HepG2 (cell line): ENCODE measurements around the gene TOP3B. TPM values are rescaled to one million over a fixed set of nuclear protein-coding genes. Genes with fewer than 3 reads are reported as not detected.

Experiments used
- ATAC-seq: fragments of 200-7000 bp; cut with Tn5 transposase; 3 replicates; pipeline ENCODE4 v1.9.1; 2020; ENCODE audit warnings: mild to moderate bottlenecking, moderate library complexity
- BruUV-seq: library from RNA; stranded (reverse); fragments of 400-500 nt; replicated peaks from 2 replicates; lab custom pipeline; 2021; lab: Mats Ljungman, UMichigan
- CTCF ChIA-PET: fragments of 300-600 bp; formaldehyde crosslinking; extraction: SDS; loops from one replicate; lab custom pipeline; 2021; ENCODE audit warnings: low total read pairs, inconsistent platforms, low intra/inter-chr PET ratio; lab: Yijun Ruan, JAX
- POLR2A ChIA-PET: fragments of 350-600 bp; sonication (Branson Sonifier 250); formaldehyde crosslinking; loops from one replicate; lab custom pipeline; 2020; ENCODE audit warnings: antibody characterized with exemption, inconsistent platforms; lab: Yijun Ruan, JAX
- DNase-seq: peaks from one replicate; pipeline ENCODE4 v3.0.0-alpha.2; 2015; ENCODE audit warnings: low spot score
- FAIRE-seq: peaks from 3 replicates; lab custom pipeline; 2011; peaks lifted over from hg19 to GRCh38; lab: Jason Lieb, UNC
- H2AFZ ChIP-seq: one replicate; pipeline ENCODE4 v1.6.1; 2011; ENCODE audit warnings: low read length, inconsistent platforms
- H3K27ac ChIP-seq: fragments of 300-600 bp; 3 replicates; pipeline ENCODE4 v1.8.0; 2011; ENCODE audit warnings: mixed run types, mild to moderate bottlenecking, mixed read lengths, low read length, inconsistent platforms; ENCODE audit not compliant: insufficient read depth; ENCODE audit errors: extremely low read length
- H3K27me3 ChIP-seq, 2 experiments: fragments of 200-600 bp in 1 of 2; 2 replicates in 1 of 2; 3 replicates in 1 of 2; pipeline versions ENCODE4 v1.6.0 to v1.8.0; 2011; ENCODE audit warnings: low read length in 2 of 2, mild to moderate bottlenecking in 2 of 2, moderate library complexity in 2 of 2, inconsistent platforms in 1 of 2; ENCODE audit not compliant: insufficient read depth in 2 of 2, control insufficient read depth in 1 of 2
- H3K36me3 ChIP-seq, 2 experiments: fragments of 200-600 bp in 1 of 2; replicated peaks in 1 of 2; 2 replicates in 1 of 2; 3 replicates in 1 of 2; pipeline versions ENCODE4 v1.5.1 to v1.8.0; 2011; ENCODE audit warnings: low read length in 2 of 2, inconsistent platforms in 1 of 2; ENCODE audit not compliant: insufficient read depth in 2 of 2, control insufficient read depth in 1 of 2
- H3K4me1 ChIP-seq: 2 replicates; pipeline ENCODE4 v1.5.1; 2012; ENCODE audit warnings: low read length, inconsistent platforms; ENCODE audit not compliant: insufficient read depth
- H3K4me2 ChIP-seq: 2 replicates; pipeline ENCODE4 v1.6.0; 2011; ENCODE audit warnings: low read depth, low read length, inconsistent platforms
- H3K4me3 ChIP-seq, 3 experiments: fragments of 200-600 bp in 1 of 3; sonication (generic), shearing (Covaris generic) in 1 of 3; replicated peaks in 1 of 3; 2 replicates each; pipeline ENCODE4 v1.5.1; 2011 to 2016; ENCODE audit warnings: low read length in 3 of 3, inconsistent platforms in 2 of 3, low read depth in 2 of 3, mild to moderate bottlenecking in 2 of 3, control low read depth in 1 of 3, mixed read lengths in 1 of 3; ENCODE audit not compliant: insufficient read depth in 1 of 3
- H3K79me2 ChIP-seq: one replicate; pipeline ENCODE4 v1.6.1; 2011; ENCODE audit warnings: low read length, inconsistent platforms; ENCODE audit not compliant: insufficient read depth
- H3K9ac ChIP-seq: 2 replicates; pipeline ENCODE4 v1.6.0; 2011; ENCODE audit warnings: mild to moderate bottlenecking, low read depth, low read length, inconsistent platforms; ENCODE audit not compliant: insufficient read depth
- H3K9me3 ChIP-seq: 2 replicates; pipeline ENCODE4 v1.5.1; 2012; ENCODE audit warnings: mild to moderate bottlenecking, low read length
- H4K20me1 ChIP-seq: 2 replicates; pipeline ENCODE4 v1.6.0; 2011; ENCODE audit warnings: inconsistent platforms, mild to moderate bottlenecking, low read length, moderate library complexity; ENCODE audit not compliant: insufficient read depth
- CHD2 ChIP-seq: IDR thresholded peaks from 2 replicates; pipeline ENCODE4 v1.6.1; 2011; ENCODE audit warnings: low read depth, low read length, improper control_type of control experiment
- DRAP1 ChIP-seq: IDR thresholded peaks from 2 replicates; pipeline ENCODE4 v1.6.1; 2016; ENCODE audit warnings: missing genetic modification reagents, missing compliant biosample characterization
- ETS1 ChIP-seq: sonication (generic); formaldehyde crosslinking; IDR thresholded peaks from 2 replicates; pipeline ENCODE4 v1.4.0; 2020; ENCODE audit warnings: missing genetic modification reagents
- GPN1 ChIP-seq: sonication (generic); formaldehyde crosslinking; IDR thresholded peaks from 2 replicates; pipeline ENCODE4 v1.5.1; 2020; ENCODE audit warnings: missing genetic modification reagents, borderline replicate concordance
- MTA1 ChIP-seq: sonication (generic); formaldehyde crosslinking; IDR thresholded peaks from 2 replicates; pipeline ENCODE4 v1.4.0; 2020; ENCODE audit warnings: missing genetic modification reagents, mild to moderate bottlenecking, borderline replicate concordance
- RORA ChIP-seq: sonication (generic); formaldehyde crosslinking; IDR thresholded peaks from 2 replicates; pipeline ENCODE4 v1.5.0; 2020; ENCODE audit warnings: mild to moderate bottlenecking, missing genetic modification reagents, moderate library complexity
- SMAD1 ChIP-seq: sonication (generic); formaldehyde crosslinking; IDR thresholded peaks from 2 replicates; pipeline ENCODE4 v1.4.0; 2020; ENCODE audit warnings: missing genetic modification reagents, low read depth, mild to moderate bottlenecking, borderline replicate concordance
- STAT6 ChIP-seq: sonication (generic); formaldehyde crosslinking; IDR thresholded peaks from 2 replicates; pipeline ENCODE4 v1.4.0; 2020; ENCODE audit warnings: missing genetic modification reagents, mild to moderate bottlenecking, borderline replicate concordance
- U2AF2 ChIP-seq: fragments of 200-400 bp; formaldehyde crosslinking; IDR thresholded peaks from 2 replicates; pipeline ENCODE4 v1.6.1; 2017; ENCODE audit warnings: low read depth, mild to moderate bottlenecking, low read length
- ZHX1 ChIP-seq: sonication (generic); formaldehyde crosslinking; IDR thresholded peaks from 2 replicates; pipeline ENCODE4 v1.8.1; 2022; ENCODE audit warnings: low read depth, mild to moderate bottlenecking, missing genetic modification reagents
- ZNF484 ChIP-seq: sonication (generic); formaldehyde crosslinking; IDR thresholded peaks from 2 replicates; pipeline ENCODE4 v1.5.1; 2020; ENCODE audit warnings: mild to moderate bottlenecking, low read depth, missing genetic modification reagents, borderline replicate concordance
- ZNF841 ChIP-seq: sonication (generic); formaldehyde crosslinking; IDR thresholded peaks from 2 replicates; pipeline ENCODE4 v1.8.1; 2023; ENCODE audit warnings: missing genetic modification reagents, borderline replicate concordance
- WGBS: methylation state at CpG from one replicate; pipeline ENCODE4 v1.1.6; 2017; ENCODE audit warnings: low lambda C conversion rate; 5-methylcytosine and 5-hydroxymethylcytosine counted together
- in situ Hi-C: cut with HindIII; loops from 2 replicates; pipeline ENCODE4 v1.10.0; 2017; ENCODE audit warnings: low pct_unique_long_range_greater_than_20kb; ENCODE audit not compliant: extremely low pct_ligation_motif_present
- intact Hi-C: fragments of 100-400 bp; cut with micrococcal nuclease; formaldehyde crosslinking; loops from one replicate; pipeline ENCODE4 v1.10.0; 2022; ENCODE audit not compliant: unreplicated experiment
- polyA plus RNA-seq, 8 experiments: library from polyadenylated mRNA; depleted of rRNA in 3 of 8; stranded (reverse) in 7 of 8; unstranded in 1 of 8; fragments of >200 nt; fragmentation: Illumina TruSeq in 4 of 8; extraction: Trizol in 4 of 8; gene quantifications; 2 replicates each; pipeline versions ENCODE4 v1.2.1 to v1.2.3, GENCODE V29; 2011 to 2016; ENCODE audit warnings: low read depth in 4 of 8, missing spikeins in 1 of 8, mixed read lengths in 1 of 8; ENCODE audit not compliant: insufficient read depth in 1 of 8
- total RNA-seq, 5 experiments: library from RNA; depleted of rRNA; stranded (reverse); fragments of >200 nt; fragmentation: Illumina TruSeq; extraction: Trizol; gene quantifications; 2 replicates each; pipeline ENCODE4 v1.2.3, GENCODE V29; 2016; ENCODE audit warnings: low read depth in 1 of 5

TOP3B gene
- total and polyA plus RNA-seq, 2 of the 13 experiments (the other 11 are each of a cell fraction or from before 2014, with no cell fraction given): 28.5 to 29.7 TPM

- Histone ChIP-seq H3K79me2 (no peaks in the 10 kb centered on the region), H3K4me2 (no peak overlapping the region), H3K9me3 (no peaks in the 10 kb centered on the region), H3K36me3 (no peaks in the 10 kb centered on the region), H3K4me3 (no peak overlapping the region), H3K4me1 (no peaks in the 10 kb centered on the region), H3K27ac (no peak overlapping the region), H4K20me1 (no peaks in the 10 kb centered on the region), H2AFZ (no peak overlapping the region), H3K9ac (no peak overlapping the region), H3K27me3 (peaks cover 0 to 22% of the 10 kb centered on the region in 2 experiments; a peak in 3 of 5 replicates)
- DNase-seq (no peak), ATAC-seq (no peak), FAIRE-seq (no peak)
- CTCF ChIA-PET: no interaction called here
- 65% methylated on average over 3 of the region's 3 CpGs for WGBS
- no TSS peak for BruUV-seq
- in situ Hi-C loops (no loop called here), intact Hi-C loops (no loop called here)
- POLR2A ChIA-PET: no interaction called here
- TF ChIP-seq ZNF484 (CRISPR knock-in tag) (no peak), SMAD1 (CRISPR knock-in tag) (no peak), MTA1 (CRISPR knock-in tag) (no peak), RORA (no peak), ZHX1 (CRISPR knock-in tag) (no peak), ZNF841 (CRISPR knock-in tag) (no peak), U2AF2 (no peak), CHD2 (no peak), ETS1 (no peak), STAT6 (CRISPR knock-in tag) (no peak), GPN1 (CRISPR knock-in tag) (no peak), DRAP1 (CRISPR knock-in tag) (no peak)
These were observed 45.4 kb upstream of the TOP3B start for GRCh38 chr22:22027955-22028354.
